ENCODE measurements around the gene LRRC1.
"Not testable (repeated sequence)": the region's sequence is repeated elsewhere in the genome, so short reads cannot be mapped to it uniquely, and the experiment has no call there.

Gene LRRC1

GRCh38 chr6:53794720-53795339 is at the start of gene LRRC1:
LRRC1 (plus strand) TSS chr6:53795005; CDS start chr6:53795257, 252 bp downstream.
- DNase-seq (ENCODE audit: low read depth), result peak; percentile 75

GRCh38 chr6:53746442-53747103 is 48.2 kb upstream of the LRRC1 start:
- no peak for DNase-seq (ENCODE audit: low read depth)

GRCh38 chr6:53750052-53750650 is 44.7 kb upstream of the LRRC1 start:
- DNase-seq (ENCODE audit: low read depth), result no peak

GRCh38 chr6:53751417-53751816 is 43.4 kb upstream of the LRRC1 start:
- no peak for DNase-seq (ENCODE audit: low read depth)

- no peak for DNase-seq (ENCODE audit: low read depth)
Measured at GRCh38 chr6:53752440-53752839, 42.4 kb upstream of the LRRC1 start.

- no peak for DNase-seq (ENCODE audit: low read depth)
Measured at GRCh38 chr6:53752856-53753255, 41.9 kb upstream of the LRRC1 start.

GRCh38 chr6:53754330-53754729 is 40.5 kb upstream of the LRRC1 start:
- no peak for DNase-seq (ENCODE audit: low read depth)

- DNase-seq (ENCODE audit: low read depth), result no peak
Measured at GRCh38 chr6:53756396-53756795, 38.4 kb upstream of the LRRC1 start.

- no peak for DNase-seq (ENCODE audit: low read depth)
Measured at GRCh38 chr6:53758496-53758895, 36.3 kb upstream of the LRRC1 start.

GRCh38 chr6:53761036-53761435 is 33.8 kb upstream of the LRRC1 start:
- no peak for DNase-seq (ENCODE audit: low read depth)

- no peak for DNase-seq (ENCODE audit: low read depth)
Measured at GRCh38 chr6:53765270-53765669, 29.5 kb upstream of the LRRC1 start.

GRCh38 chr6:53766930-53767329 is 27.9 kb upstream of the LRRC1 start:
- DNase-seq (ENCODE audit: low read depth), result no peak

- DNase-seq (ENCODE audit: low read depth), result no peak
Measured at GRCh38 chr6:53767941-53768340, 26.9 kb upstream of the LRRC1 start.

GRCh38 chr6:53768636-53769035 is 26.2 kb upstream of the LRRC1 start:
- no peak for DNase-seq (ENCODE audit: low read depth)

- DNase-seq (ENCODE audit: low read depth), result no peak
Measured at GRCh38 chr6:53770780-53771249, 24.0 kb upstream of the LRRC1 start.

- DNase-seq (ENCODE audit: low read depth), result no peak
Measured at GRCh38 chr6:53771785-53772624, 22.8 kb upstream of the LRRC1 start.

- DNase-seq (ENCODE audit: low read depth), result no peak
Measured at GRCh38 chr6:53773044-53773696, 21.6 kb upstream of the LRRC1 start.

GRCh38 chr6:53776152-53776551 is 18.7 kb upstream of the LRRC1 start:
- DNase-seq (ENCODE audit: low read depth), result not testable (repeated sequence)

GRCh38 chr6:53784991-53785390 is 9.8 kb upstream of the LRRC1 start:
- DNase-seq (ENCODE audit: low read depth), result not testable (repeated sequence)

GRCh38 chr6:53786832-53787231 is 8.0 kb upstream of the LRRC1 start:
- no peak for DNase-seq (ENCODE audit: low read depth)

GRCh38 chr6:53790886-53791285 is 3.9 kb upstream of the LRRC1 start:
- DNase-seq (ENCODE audit: low read depth), result no peak

GRCh38 chr6:53792016-53792415 is 2.8 kb upstream of the LRRC1 start:
- DNase-seq (ENCODE audit: low read depth), result no peak

Measured in activated T-helper 1 cell treated with Interleukin-2 at 50 U/mL for 16 hours (primary cell).